GM12873 (cell line): ENCODE data around the gene TPD52L2.

ENCODE experiments used
- CTCF ChIP-seq: IDR thresholded peaks from 2 replicates; pipeline ENCODE4 v1.5.1; 2012; ENCODE audit warnings: low read depth, mild to moderate bottlenecking, moderate library complexity, low read length, control low read depth; ENCODE audit not compliant: insufficient read depth; ENCODE audit errors: missing control alignments

TPD52L2 gene

GRCh38 chr20:63864978-63865640 is at the start of gene TPD52L2:
TSS of gene TPD52L2 (plus strand) at chr20:63865270. CDS start at chr20:63865366, 96 bp downstream.
- TF ChIP-seq CTCF: no peak

GRCh38 chr20:63815615-63816253 is 49.3 kb upstream of the TPD52L2 start:
- no peak for TF ChIP-seq CTCF

GRCh38 chr20:63819224-63819921 is 45.7 kb upstream of the TPD52L2 start:
- no peak for TF ChIP-seq CTCF

GRCh38 chr20:63821811-63822210 is 43.3 kb upstream of the TPD52L2 start:
- no peak for TF ChIP-seq CTCF

GRCh38 chr20:63822276-63822696 is 42.8 kb upstream of the TPD52L2 start:
- TF ChIP-seq CTCF: no peak

GRCh38 chr20:63823691-63824311 is 41.3 kb upstream of the TPD52L2 start:
- TF ChIP-seq CTCF: no peak
